BLaER1 treated with 17β-estradiol and CSF1 and Interleukin-3, amounts not matched to agents 10 nM and 100 nM (cell line): Measurements from ENCODE around the gene FAAP20.
A peak's percentile ranks its signal among the peaks of the same experiment; 100 is the strongest.

Experiments used
- H3K27ac ChIP-seq, 11 experiments: shearing (Covaris generic); formaldehyde crosslinking; 2 replicates each; pipeline ENCODE4 v1.8.1; 2022
- H3K27me3 ChIP-seq, 11 experiments: shearing (Covaris generic); formaldehyde crosslinking; 2 replicates each; pipeline ENCODE4 v1.8.1; 2022
- H3K36me3 ChIP-seq, 11 experiments: shearing (Covaris generic); formaldehyde crosslinking; 2 replicates each; pipeline ENCODE4 v1.8.1; 2022
- H3K4me1 ChIP-seq, 10 experiments: shearing (Covaris generic); formaldehyde crosslinking; 2 replicates each; pipeline ENCODE4 v1.8.1; 2022
- H3K4me2 ChIP-seq, 11 experiments: shearing (Covaris generic); formaldehyde crosslinking; 2 replicates each; pipeline ENCODE4 v1.8.1; 2022
- H3K4me3 ChIP-seq, 10 experiments: shearing (Covaris generic); formaldehyde crosslinking; 2 replicates each; pipeline ENCODE4 v1.8.1; 2022
- H3K9ac ChIP-seq, 11 experiments: shearing (Covaris generic); formaldehyde crosslinking; 2 replicates each; pipeline ENCODE4 v1.8.1; 2022
- H3K9me3 ChIP-seq, 11 experiments: shearing (Covaris generic); formaldehyde crosslinking; replicated peaks in 1 of 11; 2 replicates each; pipeline ENCODE4 v1.8.1; 2022
- H4K20me1 ChIP-seq, 11 experiments: shearing (Covaris generic); formaldehyde crosslinking; 2 replicates each; pipeline ENCODE4 v1.8.1; 2022
- Cebpa-rat ChIP-seq, 11 experiments: shearing (Covaris generic); IDR thresholded peaks; 2 replicates each; pipeline ENCODE4 v1.8.1; 2022

Gene FAAP20

DNA sequence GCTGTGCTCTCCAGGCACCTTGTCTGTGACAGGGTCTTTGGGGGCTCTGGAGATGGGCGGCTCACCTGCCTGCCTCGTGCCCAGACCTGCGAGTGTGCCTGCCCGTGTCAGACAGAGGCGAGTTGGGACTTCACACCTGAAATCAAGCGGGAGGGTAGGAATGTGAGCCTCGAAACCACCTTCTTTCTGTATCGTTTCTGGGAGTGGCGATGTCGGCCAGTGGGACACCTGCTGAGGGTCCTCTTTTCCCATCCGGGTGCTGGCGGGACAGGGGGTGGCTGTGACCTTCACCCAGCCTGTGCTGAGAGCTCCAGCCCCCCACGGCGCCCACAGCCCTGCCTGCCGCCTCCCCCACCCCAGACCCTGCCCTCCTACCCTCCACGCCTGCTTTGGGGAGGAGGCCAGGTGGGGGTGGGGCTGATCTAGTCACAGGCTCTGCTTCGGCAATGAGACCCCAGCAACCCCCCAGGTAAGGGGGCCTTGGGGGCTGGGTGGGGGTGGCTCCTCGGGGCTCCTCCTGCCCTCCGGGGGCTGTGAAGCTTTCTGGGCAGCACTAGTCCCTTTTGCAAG, 15.6 kb upstream of the FAAP20 start:
- Histone ChIP-seq H3K27ac (no peak overlapping the region), H3K4me1 (peaks cover 36 to 74% (median 60%) of the 10 kb centered on the region in 10 experiments), H3K4me3 (no peak overlapping the region), H3K27me3 (no peaks in the 10 kb centered on the region), H3K36me3 (no peaks in the 10 kb centered on the region), H3K9ac (peak overlapping the region in 1 of 11 experiments; percentile 27; a peak in 1 of 22 replicates), H4K20me1 (peaks cover 0 to 6% (median 0%) of the 10 kb centered on the region in 11 experiments; a peak in 3 of 22 replicates), H3K9me3 (no peaks in the 10 kb centered on the region), H3K4me2 (no peak overlapping the region)
- TF ChIP-seq Cebpa-rat (IDR thresholded peaks at IDR 0.05): no peak

DNA sequence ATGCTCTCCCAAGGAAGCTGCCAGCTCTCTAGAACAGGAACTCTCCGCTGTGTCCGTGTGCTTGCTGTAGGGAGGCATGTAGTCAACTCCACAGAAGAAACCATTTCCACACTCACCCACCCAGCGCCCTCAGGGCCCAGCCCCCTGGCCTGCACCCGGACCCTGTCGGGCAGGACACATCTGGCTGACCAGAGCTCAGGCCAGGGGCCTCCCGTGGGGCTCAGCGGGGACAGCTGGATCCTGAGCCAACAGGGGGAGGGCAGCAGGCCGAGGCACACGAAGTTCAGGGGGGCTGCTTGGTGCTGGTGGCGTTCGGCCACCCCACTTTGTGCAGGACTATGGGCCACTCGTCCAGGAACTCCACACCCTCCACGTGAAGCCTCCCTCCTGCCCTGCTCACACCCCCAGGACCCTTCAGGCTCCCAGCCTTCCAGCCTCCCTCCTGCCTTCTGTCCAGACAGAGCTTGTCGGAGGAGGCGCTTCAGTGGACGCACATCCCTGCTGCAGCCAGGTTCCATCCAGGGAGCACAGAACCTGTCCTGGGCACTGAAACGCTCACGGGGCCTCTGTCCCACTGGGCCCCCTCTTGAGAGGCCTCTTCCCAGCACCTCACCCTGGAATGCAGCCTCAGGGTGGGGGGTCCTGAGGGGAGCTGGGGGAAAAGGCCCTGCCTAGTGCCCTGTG, 15.0 kb upstream of the FAAP20 start:
- peaks cover 33 to 73% (median 57%) of the 10 kb centered on the region in 10 experiments for H3K4me1 ChIP-seq
- H3K4me3 ChIP-seq: no peak overlapping the region
- no peak for TF ChIP-seq Cebpa-rat (IDR thresholded peaks at IDR 0.05)
- H3K9me3 ChIP-seq: no peaks in the 10 kb centered on the region
- peak overlapping the region in 1 of 11 experiments; percentile 4; a peak in 1 of 22 replicates for H3K4me2 ChIP-seq
- no peak overlapping the region for H3K27ac ChIP-seq
- no peak overlapping the region for H3K9ac ChIP-seq
- no peaks in the 10 kb centered on the region for H3K36me3 ChIP-seq
- H4K20me1 ChIP-seq: peaks cover 0 to 6% (median 0%) of the 10 kb centered on the region in 11 experiments; a peak in 4 of 22 replicates
- H3K27me3 ChIP-seq: no peaks in the 10 kb centered on the region

DNA sequence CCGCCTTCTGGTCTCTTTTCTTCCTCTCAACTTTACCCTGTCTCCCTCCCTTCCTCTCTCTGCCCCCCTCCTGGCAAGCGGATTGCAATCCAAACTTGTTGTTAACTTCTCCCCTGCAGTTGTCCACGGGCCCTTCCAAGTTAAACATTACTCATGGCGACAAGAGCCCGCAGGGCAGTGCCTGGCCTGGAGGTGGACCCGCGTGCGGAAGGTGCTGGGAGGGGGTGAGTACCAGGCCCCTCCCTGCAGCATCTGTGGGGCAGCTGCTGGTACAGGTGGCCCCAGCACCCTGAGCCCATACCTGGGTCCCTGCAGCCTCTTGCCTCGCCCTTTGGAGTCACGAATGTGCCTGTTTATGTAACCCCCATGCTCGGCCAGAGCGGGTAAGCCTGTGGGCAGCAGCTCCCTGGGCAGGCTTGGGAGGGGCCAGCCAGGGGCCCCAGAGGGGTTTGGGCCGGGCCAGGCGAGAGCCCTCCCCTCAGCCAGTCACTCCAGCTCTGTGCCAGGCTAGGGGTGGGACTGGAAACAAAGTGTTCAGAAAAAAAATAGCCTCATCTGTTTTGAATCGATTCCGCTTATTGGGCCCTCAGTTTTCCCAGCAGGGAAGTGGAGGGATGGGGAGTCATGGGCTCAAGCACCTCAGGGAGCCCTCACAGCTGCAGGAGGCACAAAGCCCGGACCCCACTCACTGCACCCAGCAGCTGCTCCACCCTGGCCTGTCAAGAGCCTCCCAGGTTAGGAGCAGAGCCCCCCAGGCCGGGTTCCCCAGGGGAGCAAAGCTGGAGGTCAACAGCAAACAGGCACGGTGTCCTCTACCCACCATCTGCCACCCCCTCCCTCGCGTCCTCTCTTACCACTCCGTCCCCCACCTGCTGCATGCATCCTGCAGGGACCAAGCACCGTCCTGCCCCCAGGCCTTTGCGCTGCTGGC, 14.0 kb upstream of the FAAP20 start:
- no peaks in the 10 kb centered on the region for H3K27me3 ChIP-seq
- H3K9ac ChIP-seq: no peak overlapping the region
- peak overlapping the region in 3 of 11 experiments; percentile 11 to 38 (median 11); a peak in 1 of 22 replicates for H3K4me2 ChIP-seq
- H3K9me3 ChIP-seq: no peaks in the 10 kb centered on the region
- H3K27ac ChIP-seq: no peak overlapping the region
- H3K4me1 ChIP-seq: peaks cover 33 to 73% (median 57%) of the 10 kb centered on the region in 10 experiments
- TF ChIP-seq Cebpa-rat (IDR thresholded peaks at IDR 0.05): no peak
- no peak overlapping the region for H3K4me3 ChIP-seq
- peaks cover 0 to 12% (median 5%) of the 10 kb centered on the region in 11 experiments; a peak in 7 of 22 replicates for H4K20me1 ChIP-seq
- no peaks in the 10 kb centered on the region for H3K36me3 ChIP-seq

DNA sequence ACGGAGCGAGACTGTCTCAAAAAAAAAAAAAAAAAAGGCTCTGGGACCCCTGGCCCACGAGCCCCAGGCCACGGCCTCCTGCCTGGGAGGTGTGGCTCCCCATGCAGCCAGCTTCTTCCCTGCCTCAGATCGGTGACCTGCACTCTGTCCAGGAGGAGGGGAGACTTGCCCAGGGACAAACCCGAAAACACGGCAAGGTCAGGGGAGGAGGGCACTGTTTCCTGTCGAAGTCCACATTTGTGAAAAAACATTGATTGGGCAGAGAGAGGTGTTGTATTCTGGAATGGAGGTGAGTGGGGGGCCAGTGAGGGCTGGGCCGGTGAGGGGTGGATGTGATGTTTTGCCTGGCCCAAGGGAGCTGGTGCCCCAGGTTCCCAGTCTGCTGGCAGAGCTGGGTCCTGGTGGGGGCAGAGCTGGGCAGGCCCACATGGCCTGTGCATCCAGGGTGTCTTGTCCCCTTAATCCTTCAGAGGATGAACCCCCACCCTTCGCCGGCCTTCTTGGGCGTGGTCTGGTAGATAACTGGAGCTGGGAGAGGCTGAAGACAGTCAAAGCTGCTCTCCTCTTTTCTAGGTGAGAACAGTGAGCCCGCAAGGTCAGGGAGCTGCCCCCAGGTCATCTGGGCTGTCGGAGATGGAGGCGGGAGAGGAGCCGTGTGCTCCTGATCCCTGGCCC, 12.4 kb upstream of the FAAP20 start:
- H3K4me2 ChIP-seq: peak overlapping the region in 8 of 11 experiments; percentile 15 to 98 (median 56); a peak in 6 of 22 replicates

DNA sequence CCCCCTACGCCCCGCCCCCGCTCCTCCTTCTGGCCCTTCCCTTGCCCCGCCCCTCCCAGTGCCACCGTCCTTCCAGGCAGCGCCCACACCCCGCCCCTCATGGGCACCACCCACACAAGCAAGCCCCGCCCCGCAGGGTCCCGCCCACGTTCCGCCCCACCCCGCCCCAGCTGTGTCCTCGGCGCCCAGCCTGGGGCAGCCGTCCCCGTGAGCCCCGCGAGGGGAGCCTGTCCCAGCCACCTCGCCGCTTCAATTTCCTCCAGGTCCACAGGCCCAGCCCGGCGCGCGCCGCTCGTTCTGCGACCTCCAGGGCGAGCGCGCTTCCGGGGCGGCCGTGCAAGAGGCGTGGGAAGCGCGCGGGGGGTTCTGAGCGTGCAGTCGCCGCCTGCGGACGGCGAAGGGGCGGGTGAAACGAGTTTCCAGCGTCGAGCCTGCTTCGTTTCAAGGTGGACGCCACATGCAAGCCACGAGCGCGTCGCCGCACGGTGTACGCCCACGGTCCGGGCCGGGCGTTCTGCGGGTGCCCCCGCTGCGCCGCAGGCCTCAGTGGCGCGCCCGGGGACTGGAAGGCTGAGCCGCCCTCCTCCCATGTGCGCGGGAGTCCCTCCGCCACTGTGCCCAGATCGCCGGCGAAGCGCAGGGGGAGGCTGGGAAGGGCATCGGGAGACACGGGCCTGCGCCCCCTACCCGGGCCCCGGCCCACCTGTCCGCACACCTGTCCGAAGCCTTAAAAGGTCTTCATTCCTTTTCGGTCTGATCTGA, 10.8 kb upstream of the FAAP20 start:
- Histone ChIP-seq H3K36me3 (no peaks in the 10 kb centered on the region), H3K9me3 (no peaks in the 10 kb centered on the region), H3K4me3 (peak overlapping the region; percentile 45 to 68 (median 56)), H3K9ac (peak overlapping the region; percentile 28 to 74 (median 67); a peak in 20 of 22 replicates), H4K20me1 (peaks cover 0 to 38% (median 13%) of the 10 kb centered on the region in 11 experiments; a peak in 11 of 22 replicates), H3K27ac (peak overlapping the region; percentile 36 to 73 (median 60); a peak in 18 of 22 replicates), H3K4me1 (peaks cover 46 to 83% (median 67%) of the 10 kb centered on the region in 10 experiments), H3K27me3 (no peaks in the 10 kb centered on the region), H3K4me2 (peak overlapping the region; percentile 82 to 99 (median 90))
- no peak for TF ChIP-seq Cebpa-rat (IDR thresholded peaks at IDR 0.05)

More for the DNA sequence above, 12.4 kb upstream of the FAAP20 start:
- Histone ChIP-seq H3K36me3 (no peaks in the 10 kb centered on the region), H3K4me1 (peaks cover 31 to 73% (median 56%) of the 10 kb centered on the region in 10 experiments), H3K27ac (no peak overlapping the region), H3K27me3 (no peaks in the 10 kb centered on the region), H3K9ac (0 out of 22 replicates have a peak overlapping the region, but pooled peaks of 1 of the 11 experiments have one; percentile 3), H3K9me3 (no peaks in the 10 kb centered on the region), H3K4me3 (no peak overlapping the region), H4K20me1 (peaks cover 0 to 28% (median 5%) of the 10 kb centered on the region in 11 experiments; a peak in 8 of 22 replicates)
- TF ChIP-seq Cebpa-rat (IDR thresholded peaks at IDR 0.05): no peak

DNA sequence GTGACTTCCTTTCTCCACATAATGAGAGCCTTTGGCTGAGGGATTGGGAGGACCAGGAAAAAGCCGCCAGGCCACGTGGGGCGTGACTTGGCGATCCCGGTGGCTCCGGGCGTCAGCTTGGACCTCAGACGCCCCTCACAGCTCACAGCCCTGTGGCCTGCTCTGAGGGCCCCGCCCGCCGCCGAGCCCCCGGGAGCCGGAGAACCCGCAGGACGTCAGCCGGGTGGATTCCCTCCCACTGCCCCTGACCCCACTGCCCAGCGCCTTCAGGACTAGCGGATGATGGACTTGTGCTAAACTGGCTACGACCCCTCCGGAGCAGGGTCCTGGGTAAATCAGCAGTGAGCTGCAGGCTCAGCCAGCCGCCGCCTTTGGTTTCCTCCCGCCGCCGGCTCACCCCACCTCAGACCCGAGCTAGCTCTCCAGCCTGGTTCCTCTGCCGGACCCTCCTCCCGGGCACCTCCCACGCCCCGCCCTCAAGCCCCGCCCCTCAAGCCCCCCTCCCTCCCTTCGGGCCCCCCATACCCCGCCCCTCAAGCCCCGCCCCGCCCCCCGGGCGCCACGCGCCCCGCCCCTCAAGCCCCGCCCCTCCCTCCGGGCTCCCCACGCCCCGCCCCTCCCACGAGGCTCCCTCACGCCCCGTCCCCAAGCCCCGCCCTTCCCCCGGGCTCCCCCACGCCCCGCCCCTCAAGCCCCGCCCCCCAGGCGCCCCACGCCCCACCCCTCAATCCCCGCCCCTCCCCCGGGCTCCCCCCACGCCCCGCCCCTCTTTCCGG, 10.0 kb upstream of the FAAP20 start:
- no peaks in the 10 kb centered on the region for H3K9me3 ChIP-seq
- H3K36me3 ChIP-seq: no peaks in the 10 kb centered on the region
- H3K4me3 ChIP-seq: peak overlapping the region; percentile 47 to 65 (median 53); a peak in 18 of 20 replicates
- H3K27ac ChIP-seq: peak overlapping the region; percentile 35 to 77 (median 68); a peak in 21 of 22 replicates
- H3K4me2 ChIP-seq: peak overlapping the region; percentile 93 to 100 (median 98)
- H3K4me1 ChIP-seq: peaks cover 54 to 88% (median 75%) of the 10 kb centered on the region in 10 experiments
- peak overlapping the region; percentile 66 to 78 (median 75) for H3K9ac ChIP-seq
- no peaks in the 10 kb centered on the region for H3K27me3 ChIP-seq
- peaks cover 0 to 34% (median 14%) of the 10 kb centered on the region in 11 experiments; a peak in 11 of 22 replicates for H4K20me1 ChIP-seq
- TF ChIP-seq Cebpa-rat (IDR thresholded peaks at IDR 0.05): no peak
